GM10266 (cell line): Measurements from ENCODE around the gene GTF2F2.
A peak's percentile ranks its signal among the peaks of the same experiment; 100 is the strongest.

Source experiments
- DNase-seq: peaks from one replicate; pipeline ENCODE4 v3.0.0; 2012; ENCODE audit errors: extremely low spot score
- TF ChIP-seq, protein P1 (sequence below): IDR thresholded peaks from 2 replicates; pipeline ENCODE4 v1.5.1; 2012; ENCODE audit warnings: mild to moderate bottlenecking, low read depth; ENCODE audit not compliant: control insufficient read depth, insufficient read depth; ENCODE audit errors: missing control alignments

GTF2F2 gene

DNA sequence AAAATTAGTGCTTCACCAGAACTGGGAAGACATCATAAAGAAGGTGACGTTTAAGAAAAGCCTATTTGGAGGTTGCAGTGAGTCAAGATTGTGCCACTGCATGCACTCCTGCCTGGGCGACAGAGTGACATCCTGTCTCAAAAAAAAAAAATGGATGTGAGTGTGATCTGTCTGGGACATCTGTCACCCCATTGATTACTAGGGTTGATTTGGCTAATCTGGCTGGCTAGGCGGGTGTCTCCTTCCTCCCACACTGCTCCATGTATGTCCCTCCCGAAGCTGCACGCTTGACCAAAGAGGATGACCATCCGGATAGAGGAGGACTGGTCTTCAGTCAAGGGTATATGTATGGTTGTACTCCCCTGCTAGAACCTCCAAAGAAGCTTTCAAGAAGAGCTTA is 2.6 kb downstream of the GTF2F2 start:
- TF ChIP-seq, protein P1, sequence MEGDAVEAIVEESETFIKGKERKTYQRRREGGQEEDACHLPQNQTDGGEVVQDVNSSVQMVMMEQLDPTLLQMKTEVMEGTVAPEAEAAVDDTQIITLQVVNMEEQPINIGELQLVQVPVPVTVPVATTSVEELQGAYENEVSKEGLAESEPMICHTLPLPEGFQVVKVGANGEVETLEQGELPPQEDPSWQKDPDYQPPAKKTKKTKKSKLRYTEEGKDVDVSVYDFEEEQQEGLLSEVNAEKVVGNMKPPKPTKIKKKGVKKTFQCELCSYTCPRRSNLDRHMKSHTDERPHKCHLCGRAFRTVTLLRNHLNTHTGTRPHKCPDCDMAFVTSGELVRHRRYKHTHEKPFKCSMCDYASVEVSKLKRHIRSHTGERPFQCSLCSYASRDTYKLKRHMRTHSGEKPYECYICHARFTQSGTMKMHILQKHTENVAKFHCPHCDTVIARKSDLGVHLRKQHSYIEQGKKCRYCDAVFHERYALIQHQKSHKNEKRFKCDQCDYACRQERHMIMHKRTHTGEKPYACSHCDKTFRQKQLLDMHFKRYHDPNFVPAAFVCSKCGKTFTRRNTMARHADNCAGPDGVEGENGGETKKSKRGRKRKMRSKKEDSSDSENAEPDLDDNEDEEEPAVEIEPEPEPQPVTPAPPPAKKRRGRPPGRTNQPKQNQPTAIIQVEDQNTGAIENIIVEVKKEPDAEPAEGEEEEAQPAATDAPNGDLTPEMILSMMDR: no peak
- no peak for DNase-seq

DNA sequence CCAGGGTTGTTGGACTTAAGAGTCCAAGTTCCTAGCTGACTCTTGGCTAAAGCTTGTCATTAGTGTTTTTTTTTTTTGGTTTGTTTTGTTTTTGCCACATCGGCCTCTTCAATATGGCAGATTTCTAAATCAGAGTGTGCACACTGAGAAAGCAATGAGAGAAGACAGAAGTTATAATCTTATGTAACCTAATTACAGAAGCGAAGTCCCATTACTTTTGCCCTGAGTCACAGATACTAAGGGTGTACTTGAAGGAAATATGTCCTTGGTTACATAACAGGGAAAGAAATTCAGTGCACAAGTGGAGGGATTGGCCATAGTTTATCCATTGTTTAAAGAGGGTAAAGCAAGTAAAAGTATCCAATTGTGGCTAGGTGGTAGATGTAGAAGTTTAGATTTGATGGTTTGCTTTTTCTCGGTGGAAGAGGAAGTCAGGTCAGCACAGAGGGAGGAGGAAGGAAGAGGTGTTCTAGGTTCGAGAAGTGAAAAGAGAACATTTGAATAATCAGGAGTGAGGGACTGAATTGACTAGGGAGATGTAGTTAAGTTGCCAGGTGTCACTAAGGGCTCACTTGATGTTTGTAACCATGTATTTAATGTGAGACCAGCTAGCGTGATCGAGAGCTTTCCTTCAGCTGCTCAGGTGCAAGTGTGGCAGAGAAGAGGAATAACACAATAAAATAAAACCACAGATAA is 12.2 kb downstream of the GTF2F2 start:
- DNase-seq: peak; percentile 16
- TF ChIP-seq, protein P1: no peak

DNA sequence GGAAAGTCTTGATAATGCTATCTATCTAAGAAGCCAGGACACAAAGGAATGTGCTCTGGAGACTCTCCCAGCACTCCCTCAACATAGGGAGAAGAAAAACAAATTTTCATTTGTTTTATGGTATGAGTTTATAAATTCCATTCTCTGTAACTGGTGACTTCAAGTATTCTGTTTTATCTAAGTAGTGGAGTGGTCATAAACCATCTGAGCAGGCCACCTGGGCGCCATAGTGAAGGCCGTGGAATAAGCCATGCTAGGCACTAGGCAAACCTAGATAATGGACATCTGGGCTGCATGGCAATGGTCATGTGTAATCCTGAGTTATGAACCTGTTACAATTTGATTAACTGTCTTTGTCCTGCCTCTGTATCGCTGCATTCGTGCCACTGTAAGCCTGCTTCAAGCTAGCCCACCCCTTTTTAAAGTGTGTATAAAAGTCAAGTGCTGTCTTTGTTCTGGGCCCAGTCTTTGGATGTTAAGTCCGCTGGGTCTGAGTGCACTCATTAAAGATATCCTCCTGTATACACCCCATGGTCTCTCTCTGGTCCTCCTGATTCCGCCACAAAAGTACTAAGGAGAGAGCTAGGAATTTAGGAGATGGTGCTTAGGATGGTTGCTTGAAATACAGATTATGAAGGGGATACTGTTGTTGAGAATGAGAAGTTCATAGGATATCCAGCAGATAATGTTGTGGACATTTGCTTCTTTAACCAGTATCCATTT is 13.2 kb downstream of the GTF2F2 start:
- TF ChIP-seq, protein P1: no peak
- DNase-seq: no peak

DNA sequence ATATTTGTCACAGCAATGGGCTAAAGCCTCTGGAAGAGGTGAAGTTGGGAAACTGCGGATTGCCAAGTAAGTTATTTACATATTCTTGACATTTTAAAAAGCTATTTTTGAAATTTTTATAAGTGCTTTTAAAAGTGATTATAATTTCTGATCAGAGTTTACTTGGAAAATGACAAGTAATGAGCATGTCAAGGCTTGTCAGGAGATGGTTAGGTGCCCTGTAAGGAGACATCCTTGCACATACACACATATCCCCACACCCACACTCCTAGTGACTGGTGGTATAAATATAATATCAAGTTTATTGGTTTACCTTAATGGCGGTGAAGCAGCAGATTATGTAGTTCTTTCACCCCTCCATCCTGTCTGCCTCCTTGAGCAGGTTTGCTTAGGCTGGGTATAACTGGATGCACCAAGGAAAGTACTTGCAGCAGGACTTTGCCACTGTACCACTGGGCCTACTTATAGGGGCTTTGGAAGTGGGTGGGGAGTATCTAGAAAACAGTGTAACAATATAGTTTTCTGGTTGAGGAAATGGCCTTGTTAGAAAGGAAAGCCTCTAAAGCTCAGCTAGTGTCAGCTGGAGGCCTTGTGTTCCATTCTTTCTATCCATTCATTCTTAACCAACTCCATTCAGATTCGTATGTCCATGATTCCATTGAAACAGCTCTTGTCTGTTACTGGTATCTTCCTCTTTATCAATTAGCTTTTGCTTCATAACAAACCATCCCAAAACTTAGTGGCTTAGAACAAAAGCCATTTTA is 16.6 kb downstream of the GTF2F2 start:
- TF ChIP-seq, protein P1: no peak
- DNase-seq: no peak

DNA sequence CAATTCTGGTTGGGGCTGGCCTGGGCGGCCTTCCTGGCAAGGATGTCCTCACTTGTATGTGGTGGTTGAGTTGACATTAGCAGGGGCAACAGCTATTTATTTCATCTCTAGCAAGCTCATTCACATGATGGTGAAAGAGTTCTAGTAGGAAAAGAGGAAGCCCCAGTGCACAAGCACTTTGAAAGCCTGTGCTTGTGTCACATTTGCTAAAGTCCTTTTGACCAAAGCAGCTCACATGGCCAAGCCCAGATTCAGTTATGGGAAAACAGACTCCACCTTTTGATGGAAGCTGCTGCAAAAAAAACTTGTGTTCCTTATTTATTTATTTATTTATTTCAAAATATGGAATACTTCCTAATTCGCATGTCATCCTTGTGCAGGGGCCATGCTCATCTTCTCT is 17.2 kb downstream of the GTF2F2 start:
- TF ChIP-seq, protein P1: no peak

DNA sequence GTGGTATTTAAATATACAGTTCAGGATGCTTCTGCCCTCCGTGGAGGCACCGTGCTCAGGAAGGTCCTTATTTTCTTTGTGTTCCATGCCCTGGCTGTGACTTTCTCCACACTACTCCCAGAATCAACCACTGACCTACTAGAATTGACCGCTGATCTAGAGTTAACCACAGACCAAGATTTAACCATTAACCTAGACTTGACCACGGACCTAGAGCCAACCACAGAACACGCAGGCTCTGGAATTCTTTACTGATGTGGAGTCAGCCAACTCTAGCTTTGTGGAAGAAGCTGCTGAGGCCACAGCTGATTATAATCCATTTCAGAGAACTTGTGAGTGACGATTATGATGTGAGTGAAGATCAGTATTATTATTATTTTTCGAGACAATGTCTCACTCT is 18.0 kb downstream of the GTF2F2 start:
- DNase-seq: no peak
- TF ChIP-seq, protein P1: no peak

More for the DNA sequence above, 17.2 kb downstream of the GTF2F2 start:
- DNase-seq: no peak
